ENCODE measurements around the gene EVX2.

Gene EVX2

DNA sequence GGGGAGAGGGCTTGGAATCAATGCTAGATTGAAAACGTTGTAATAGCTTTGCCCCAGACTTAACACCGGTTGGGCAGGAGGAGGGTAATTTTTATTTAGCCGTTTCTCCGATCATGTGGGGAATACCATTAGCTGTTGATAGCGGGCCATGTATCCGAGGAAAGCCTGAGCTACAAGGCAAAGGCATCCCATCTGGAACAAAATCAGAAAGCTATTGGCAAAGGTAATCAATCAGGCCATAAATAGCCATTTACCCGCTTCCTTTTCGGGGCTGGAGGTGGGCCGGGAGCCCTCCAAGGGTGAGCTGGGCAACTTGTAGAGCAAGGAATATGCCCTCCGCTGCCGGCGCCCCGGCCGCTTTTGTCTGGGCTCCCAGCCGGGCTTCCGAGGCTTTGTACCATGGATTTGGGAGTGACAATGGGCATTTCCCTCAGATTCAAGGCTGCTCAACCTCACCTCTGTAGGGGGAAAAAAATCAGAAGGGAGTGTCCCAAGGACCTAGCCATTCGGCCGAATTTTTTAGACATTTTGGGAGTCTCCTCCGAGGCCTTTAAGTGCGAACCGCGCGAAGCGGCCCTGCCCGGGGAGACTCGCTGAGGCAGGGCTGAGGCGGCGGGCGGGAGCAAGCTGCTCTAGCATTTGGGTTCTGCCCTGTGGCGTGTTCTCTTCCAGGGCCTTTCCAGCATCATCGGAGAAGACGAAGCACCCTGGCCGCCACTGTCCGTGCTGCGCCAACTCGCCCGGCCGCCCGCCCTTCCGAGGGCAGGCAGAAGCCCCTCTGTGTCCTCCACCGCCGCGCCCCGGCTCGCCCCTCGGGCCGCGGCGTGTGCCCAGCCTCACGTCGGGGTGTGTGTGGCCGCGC is 37.7 kb upstream of the EVX2 start:
- no peak for DNase-seq

DNA sequence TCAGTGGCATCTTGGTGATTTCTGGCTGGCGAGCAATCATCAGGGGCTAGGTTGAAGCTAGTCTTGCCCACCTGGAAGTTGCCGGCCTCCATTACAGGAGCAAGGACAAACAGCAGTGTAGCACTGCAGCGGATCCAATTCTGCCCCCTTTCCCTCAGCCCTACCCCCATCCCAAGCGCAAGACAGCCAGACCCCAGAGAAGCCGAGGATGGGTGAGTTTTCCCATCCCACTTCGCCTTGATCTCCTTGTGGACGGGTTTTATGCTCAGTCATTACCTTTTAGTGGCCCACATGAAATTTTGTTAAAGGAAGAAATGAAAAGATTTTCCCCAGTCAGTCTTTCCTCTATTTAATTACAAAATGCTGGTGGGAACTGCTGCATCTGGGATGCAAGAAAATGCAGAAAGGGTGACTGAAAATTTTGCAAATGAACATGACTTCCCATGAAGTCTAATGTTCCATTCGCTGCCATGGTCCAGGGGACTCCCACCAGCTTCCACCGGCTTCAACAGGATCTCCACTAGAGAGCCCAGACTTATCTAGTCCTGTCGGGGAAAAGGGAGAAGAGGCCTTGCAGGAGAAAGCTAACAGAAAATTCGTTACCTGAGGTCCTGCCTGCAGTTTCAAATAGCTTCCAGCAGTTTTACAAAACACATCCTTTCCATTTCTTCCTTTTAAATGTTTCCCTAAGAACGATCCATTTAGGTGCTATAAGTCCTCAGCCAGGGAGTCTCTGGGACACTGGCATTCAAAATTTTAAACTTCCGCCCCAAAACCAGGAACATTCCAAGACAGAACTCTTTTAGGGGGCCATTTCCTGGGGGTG is 36.8 kb upstream of the EVX2 start:
- no peak for DNase-seq

DNA sequence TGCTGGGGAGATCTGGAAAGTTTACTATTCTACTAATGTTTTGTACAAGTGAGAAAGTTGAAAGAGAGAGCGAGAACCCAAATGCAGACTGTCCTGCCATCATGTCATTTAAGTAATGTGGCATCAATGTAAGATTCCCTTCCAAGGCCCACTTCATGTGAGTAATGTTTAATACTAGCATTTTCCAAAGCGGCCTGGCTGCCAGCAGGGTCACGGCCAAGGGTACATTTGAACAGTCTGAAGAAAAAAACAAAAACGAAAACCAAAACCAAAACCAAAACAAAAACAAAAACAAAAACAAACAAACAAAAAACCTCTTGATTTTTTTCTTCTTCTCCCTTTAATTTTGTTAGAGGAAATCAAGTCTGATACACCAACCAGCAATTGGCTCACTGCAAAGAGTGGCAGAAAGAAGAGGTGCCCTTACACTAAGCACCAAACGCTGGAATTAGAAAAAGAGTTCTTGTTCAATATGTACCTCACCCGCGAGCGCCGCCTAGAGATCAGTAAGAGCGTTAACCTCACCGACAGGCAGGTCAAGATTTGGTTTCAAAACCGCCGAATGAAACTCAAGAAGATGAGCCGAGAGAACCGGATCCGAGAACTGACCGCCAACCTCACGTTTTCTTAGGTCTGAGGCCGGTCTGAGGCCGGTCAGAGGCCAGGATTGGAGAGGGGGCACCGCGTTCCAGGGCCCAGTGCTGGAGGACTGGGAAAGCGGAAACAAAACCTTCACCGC is 35.0 kb upstream of the EVX2 start:
- DNase-seq = no peak

DNA sequence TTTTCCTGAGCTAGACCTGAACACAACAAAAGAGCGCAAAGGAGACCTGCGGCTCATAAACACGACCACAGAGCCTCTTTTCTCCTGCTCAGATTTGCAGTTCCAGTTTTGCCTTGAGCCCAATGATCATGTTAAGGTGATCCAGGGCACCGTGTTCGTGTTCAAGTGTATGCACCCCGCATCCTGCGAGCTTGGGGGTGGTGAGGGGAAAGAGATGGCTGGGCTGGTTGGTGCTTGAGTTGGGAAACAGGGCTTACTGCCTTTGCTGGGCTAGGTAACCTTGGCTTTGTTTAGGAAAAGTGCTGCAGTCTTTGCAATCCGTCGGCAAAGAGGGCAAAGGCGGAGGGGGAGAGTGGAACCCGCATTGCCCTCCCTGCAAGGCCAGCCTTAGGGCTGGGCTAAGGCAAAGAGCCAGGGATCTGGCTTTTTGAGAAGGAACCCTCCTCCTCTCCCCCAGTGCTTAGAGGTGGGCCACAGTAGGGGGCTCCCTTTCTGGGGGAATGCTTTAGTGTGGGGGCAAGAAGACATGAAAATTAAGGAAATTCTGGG is 34.1 kb upstream of the EVX2 start:
- DNase-seq = no peak

DNA sequence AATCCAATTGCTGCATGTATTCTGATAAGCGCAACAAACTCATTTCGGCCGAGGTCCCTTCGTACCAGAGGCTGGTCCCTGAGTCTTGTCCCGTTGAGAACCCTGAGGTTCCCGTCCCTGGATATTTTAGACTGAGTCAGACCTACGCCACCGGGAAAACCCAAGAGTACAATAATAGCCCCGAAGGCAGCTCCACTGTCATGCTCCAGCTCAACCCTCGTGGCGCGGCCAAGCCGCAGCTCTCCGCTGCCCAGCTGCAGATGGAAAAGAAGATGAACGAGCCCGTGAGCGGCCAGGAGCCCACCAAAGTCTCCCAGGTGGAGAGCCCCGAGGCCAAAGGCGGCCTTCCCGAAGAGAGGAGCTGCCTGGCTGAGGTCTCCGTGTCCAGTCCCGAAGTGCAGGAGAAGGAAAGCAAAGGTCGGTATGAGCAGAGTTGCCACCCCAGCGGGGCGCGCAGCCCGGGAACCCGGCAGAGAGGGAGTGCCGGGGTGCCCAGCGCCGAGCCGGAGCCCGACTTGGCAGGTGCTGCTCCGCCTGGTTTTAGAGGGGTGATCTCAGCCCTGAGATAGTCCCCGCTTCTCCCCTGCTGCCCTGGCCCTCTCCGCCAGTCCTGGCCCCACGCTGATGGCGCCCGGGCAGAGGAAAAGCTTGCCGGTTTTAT is 33.5 kb upstream of the EVX2 start:
- no peak for DNase-seq

DNA sequence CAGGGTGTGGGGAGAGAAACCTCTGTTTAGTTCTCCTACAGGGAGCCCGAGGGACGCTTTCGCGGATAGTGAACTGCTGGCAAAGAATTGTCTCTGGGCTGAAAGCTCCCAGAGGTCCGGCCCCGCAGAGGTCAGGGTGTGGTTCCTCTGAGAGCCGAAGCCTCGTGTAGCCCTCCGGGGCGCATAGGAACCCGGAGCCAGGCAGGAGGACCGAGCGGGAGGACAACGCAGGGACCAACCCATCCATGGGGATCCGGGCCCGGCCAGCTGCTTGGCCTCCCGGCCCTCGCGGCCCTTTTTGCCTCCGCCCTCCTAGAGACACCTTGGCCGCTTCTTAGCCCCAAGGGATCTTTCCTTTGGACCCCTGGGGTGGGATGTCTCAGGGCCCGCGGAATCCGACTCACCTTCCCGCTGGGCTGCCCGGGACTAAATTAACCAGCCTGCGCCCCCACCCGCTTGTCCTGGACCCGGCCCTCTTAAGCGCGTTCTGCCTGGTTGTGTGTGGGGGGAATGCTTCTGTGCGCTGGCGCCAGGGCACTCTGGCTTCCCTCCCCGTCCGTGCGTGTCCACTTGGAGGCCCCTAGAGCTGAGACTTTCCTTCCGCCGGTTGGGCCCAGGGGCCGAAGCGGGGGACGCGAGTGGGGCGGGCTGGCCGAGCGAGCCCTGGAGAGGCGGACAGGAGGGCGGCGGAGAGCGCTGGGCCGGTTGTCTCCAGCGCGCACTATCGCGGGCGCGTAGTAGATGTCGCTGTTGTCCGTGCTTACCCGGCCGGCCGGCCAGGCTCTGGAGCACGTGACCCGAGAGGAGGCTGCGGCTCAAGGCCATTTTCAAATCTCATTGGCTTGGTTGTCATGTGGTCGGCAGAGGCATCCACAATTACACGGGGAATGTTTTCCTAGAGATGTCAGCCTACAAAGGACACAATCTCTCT is 32.4 kb upstream of the EVX2 start, which contains the start of gene HOXD10:
HOXD10 (plus strand) TSS at position 896 of the 931 bp plus-strand sequence. CDS start 56 bp downstream, outside the sequence.
- no peak for DNase-seq

DNA sequence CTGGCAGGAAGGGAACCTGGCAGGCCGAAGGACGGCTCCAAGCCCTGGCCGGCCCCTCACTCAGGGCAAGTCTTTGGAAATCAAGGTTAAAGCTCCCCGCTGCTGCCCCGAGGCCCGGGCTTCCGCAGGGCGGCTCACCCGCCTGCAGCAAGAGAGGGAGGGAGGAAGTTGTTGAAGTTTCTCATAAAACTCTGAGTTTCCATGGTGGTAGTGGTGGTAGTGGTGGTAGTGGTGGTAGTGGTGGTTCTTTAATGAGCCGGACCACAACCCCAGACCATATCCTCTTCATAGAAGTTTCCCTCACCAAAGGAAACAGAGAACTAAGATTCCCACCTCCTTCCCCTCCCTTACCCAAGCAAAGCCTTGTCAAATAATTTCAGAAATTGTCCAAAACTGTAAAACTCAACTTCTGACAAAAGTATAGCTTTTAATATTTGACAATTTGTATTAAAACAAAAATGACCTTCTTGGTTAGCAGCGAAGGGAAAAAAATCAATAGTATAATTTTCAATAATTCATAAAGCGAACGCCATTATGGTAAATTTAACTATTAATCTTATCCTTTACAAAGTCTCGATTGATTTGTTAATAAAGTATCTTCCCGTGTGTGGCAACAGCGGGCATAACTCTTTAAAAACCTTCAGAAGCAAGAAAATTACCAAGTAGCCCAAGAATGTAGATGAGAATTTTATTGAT is 31.3 kb upstream of the EVX2 start:
- no peak for DNase-seq

DNA sequence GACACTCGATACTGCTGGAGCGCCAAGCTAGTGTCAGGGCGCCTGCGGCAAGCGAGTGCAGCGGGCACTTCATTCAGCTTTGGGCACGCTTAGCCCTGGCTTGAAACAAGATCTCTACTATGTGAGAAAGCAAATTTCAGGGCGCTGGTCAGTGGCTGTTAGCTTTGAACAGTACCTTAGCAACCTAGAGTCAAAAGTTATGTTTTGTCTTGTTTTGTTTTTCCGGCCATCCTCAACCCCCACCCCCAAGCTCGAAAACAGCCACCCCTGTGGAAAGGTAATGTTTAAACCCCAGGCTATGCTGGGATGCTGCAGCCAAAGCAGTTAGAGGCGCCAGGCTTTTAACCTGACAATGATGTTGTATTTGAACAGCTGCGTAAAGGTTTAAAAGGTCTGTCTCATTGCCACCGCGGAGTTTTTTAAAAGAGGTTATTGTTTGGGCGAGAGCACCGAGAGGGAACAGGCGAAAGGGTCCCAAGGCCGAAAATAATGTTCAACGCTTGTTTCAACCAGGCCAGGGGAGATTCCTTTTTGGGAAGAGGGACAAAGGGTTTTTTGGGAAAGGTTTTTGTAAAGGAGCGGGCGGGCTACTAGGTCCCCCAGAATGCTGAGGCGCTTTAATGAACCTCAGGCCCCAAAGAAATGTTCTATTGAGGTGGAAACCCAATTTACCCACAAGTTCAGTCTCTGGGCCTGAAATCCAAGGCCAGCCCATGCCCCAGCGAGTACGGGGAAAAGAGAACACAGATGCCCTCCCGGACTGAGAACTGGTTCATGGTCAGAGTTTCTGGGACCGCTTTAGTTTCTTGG is 30.6 kb upstream of the EVX2 start:
- peak; percentile 94 for DNase-seq

DNA sequence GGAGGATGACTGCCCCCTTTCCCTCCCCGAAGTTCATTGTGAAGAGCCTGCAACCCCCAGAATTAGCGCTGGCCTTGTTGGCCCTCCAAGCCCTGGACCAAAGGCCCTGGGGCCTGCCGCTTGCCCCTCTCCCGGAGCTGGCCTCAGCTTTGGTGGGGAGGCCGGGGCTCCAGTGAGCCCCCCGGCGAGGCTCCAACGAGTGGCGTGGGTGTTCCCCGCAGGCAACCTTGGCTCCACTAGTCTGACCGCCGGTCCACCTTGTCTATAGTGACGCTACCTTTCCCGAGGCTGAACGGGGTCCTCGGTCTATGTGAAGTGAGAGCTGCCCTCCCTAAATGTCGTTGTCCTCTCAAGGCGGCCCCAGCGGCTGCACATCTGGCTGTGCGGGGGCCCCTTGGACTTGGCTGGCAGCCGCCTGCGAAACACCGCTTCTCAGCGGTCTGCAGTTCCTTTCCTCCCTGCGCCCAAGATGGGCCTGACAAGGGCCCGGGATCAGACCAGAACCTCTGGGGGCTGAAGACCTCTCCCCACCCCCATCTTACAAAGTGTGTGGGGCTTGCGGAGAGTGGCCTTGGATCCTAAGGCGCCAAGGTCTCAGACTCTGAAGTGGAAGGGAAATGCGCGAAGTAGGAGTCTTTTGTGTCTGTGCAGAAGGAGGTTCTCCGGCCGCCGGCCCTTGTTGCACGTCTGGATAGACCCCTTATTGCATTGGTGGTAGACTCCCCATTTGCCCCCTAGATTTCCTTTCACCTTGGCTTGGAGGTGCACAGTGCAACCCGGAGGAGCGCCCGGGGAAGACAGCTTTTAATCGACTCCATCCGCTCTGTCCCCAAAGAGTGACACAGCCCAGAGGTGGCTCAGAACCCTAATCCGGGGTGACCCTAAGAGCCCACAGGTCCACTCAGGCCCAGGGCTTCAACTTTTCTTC is 28.9 kb upstream of the EVX2 start:
- no peak for DNase-seq

DNA sequence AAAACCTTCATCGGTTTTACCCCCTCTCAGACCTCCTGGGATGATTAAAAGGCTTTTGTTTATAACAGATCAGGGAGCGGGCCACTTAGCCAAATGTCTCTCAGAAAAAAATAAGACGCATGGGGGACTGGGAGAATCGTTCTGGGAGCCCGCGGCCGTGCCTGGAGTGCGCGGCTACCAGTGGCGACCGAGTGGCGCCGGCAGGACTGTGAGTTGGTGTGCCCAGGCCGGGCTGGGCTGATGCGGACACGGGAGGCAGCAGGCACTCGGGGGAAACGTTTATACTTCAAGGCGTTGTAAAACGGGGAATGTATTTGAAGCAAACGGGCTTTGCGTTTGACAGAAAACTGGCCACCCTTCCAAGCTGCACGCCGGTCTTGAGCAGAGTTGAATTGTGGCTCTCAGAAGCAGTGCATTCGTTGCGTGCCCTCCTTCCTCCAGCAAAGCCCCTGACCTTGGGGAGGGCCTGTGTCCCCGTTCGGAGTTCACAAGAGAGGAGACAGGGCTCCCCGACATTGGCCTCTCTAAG is 28.1 kb upstream of the EVX2 start:
- DNase-seq = no peak

DNA sequence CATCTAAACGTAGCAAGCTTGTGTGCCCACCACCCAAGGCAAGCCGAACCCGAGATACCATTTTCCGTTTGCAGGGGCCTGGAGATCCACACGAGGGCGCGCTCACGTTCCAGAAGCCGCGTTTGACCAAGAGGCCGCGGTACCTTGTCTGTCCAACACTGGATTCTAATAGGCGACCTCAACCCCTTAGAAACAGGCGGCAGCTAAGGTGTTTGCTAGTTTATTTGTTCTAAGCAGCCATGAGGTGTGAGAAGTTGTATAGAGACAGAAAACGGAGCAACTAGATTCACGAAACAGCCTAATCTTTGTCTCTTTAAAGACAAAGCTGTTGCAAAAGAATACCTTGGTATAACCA is 27.5 kb upstream of the EVX2 start:
- peak; percentile 11 for DNase-seq

DNA sequence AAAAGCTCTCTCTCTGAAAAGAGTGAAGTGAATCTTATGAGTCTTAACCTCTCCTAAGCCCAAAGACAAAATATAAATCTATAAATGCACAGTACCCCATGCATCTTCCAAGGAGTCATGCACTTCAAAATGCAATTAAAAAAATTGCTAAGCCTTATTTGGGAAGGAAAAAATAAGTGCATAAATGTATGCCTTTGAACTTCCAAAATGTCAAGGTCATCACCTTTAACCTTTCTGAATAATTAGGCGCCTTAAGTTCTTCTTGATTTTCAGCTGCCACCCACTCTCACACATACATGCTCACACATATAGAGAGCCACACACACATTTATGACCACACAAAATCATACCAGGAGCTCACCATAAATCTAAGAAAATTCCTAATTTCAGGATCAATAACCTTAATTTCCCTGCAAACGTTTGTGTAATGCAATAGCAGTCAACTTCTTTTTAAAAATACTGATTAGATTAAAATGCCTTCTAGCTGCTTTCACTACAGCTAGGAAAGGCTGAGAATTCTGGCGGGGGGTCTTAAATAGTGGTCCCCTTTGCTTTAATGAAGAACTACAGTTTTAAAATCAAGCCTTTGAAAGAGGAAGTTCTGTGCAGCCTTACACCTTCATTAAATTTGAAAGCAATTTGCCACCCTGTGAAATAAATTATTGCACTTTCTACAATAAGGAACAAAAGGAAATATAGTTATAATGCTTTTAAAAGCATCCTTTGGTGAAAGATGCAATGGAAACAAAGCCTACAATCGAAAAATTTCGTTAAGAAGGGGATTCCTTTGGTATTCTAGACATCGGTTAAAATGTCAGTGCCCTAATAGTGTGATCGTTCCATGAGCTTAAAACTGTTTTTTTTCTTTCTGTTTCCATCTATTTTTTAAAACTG is 26.9 kb upstream of the EVX2 start:
- DNase-seq = no peak

DNA sequence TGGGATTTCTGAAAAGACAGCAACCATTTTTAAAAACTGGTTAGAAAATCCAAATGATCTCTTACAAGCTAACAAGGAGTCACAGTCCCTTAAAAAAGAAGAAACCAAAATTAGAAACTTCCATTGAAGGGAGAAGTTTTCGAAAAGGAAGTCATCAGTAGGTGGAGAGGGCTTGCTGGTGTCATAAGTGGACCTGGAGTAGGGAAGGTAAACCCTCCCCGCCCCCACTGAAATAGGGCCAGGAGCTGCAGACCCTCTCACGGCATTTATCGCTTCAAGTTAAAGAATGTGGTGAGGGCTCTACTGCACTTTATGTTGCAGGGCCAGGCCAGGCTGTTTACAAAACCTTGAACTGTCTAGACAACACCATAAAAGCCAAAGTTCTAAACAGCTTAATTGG is 26.2 kb upstream of the EVX2 start:
- DNase-seq = no peak

DNA sequence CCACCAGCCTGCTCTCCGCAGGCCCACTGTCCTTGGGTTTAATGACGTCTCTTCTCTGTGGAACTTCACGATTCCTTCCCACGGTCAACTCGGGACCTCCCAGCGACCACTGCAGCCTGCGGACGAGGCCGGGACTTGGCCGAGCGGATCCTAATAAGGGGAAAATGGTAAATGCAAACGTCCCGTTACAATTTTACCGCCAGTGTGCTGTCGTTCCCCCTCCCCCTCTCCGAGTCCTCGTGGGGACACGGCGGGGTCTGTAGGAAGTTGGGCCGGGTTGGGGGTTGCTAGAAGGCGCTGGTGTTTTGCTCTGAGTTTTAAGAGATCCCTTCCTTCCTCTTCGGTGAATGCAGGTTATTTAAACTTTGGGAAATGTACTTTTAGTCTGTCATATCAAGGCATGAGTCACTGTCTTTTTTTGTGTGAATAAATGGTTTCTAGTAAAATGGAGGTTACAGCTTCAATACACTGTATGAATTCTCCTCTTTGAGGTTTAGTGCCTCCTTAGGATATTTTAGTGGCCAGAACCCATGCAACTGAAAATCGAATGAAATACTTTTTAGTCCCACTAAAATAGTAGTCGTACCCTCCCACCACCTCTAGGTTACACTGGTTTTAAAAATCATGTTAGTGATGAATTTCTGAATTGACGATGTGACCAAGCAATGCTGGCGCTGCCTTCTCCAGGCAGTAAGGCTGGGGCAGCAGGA is 25.6 kb upstream of the EVX2 start:
- DNase-seq = no peak

DNA sequence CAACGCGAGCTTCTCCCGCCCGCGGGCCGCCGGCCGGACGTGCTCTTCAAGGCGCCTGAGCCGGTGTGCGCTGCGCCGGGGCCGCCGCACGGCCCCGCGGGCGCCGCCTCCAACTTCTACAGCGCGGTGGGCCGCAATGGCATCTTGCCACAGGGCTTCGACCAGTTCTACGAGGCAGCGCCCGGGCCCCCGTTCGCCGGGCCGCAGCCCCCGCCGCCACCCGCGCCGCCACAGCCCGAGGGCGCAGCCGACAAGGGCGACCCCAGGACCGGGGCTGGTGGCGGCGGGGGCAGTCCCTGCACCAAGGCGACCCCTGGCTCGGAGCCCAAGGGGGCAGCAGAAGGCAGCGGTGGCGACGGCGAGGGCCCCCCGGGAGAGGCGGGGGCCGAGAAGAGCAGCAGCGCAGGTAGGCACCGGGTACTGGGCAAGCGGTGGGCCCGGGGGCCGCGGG is 24.0 kb upstream of the EVX2 start:
- DNase-seq = peak; percentile 38

Measured in NCI-H146 (cell line).